Astrocyte of the spinal cord (primary cell): ENCODE data around the gene TRIM41.
"Not testable (repeated sequence)": the region's sequence is repeated elsewhere in the genome, so short reads cannot be mapped to it uniquely, and the experiment has no call there.

ENCODE experiments used
- DNase-seq: peaks from one replicate; pipeline ENCODE4 v3.0.0; 2011; ENCODE audit warnings: low read depth, low spot score
- H3K4me3 ChIP-seq: 2 replicates; pipeline ENCODE4 v1.5.1; 2011; ENCODE audit warnings: low read depth, mild to moderate bottlenecking, low read length, moderate library complexity
- in situ Hi-C: cut with HindIII; loops from 2 replicates; pipeline ENCODE4 v1.10.0; 2017; ENCODE audit warnings: low sequenced_read_pairs
- TF ChIP-seq, protein P1 (sequence below): IDR thresholded peaks from 2 replicates; pipeline ENCODE4 v1.5.1; 2012; ENCODE audit warnings: low read depth, mild to moderate bottlenecking, low read length, inconsistent platforms

Gene TRIM41

GRCh38 chr5:181212934-181213333, 10.1 kb upstream of the TRIM41 start:
- no peak overlapping the region for H3K4me3 ChIP-seq
- TF ChIP-seq, protein P1, sequence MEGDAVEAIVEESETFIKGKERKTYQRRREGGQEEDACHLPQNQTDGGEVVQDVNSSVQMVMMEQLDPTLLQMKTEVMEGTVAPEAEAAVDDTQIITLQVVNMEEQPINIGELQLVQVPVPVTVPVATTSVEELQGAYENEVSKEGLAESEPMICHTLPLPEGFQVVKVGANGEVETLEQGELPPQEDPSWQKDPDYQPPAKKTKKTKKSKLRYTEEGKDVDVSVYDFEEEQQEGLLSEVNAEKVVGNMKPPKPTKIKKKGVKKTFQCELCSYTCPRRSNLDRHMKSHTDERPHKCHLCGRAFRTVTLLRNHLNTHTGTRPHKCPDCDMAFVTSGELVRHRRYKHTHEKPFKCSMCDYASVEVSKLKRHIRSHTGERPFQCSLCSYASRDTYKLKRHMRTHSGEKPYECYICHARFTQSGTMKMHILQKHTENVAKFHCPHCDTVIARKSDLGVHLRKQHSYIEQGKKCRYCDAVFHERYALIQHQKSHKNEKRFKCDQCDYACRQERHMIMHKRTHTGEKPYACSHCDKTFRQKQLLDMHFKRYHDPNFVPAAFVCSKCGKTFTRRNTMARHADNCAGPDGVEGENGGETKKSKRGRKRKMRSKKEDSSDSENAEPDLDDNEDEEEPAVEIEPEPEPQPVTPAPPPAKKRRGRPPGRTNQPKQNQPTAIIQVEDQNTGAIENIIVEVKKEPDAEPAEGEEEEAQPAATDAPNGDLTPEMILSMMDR, result no peak
- no peak for DNase-seq
- in situ Hi-C loops, result no loop called here

- H3K4me3 ChIP-seq, DNase-seq, in situ Hi-C loops: not testable (repeated sequence)
These were observed 8.8 kb upstream of the TRIM41 start for GRCh38 chr5:181214249-181214648.

- TF ChIP-seq, protein P1, result no peak
- peak; percentile 38 for DNase-seq
- peak overlapping the region; percentile 46 for H3K4me3 ChIP-seq
- in situ Hi-C loops, result no loop called here
These were observed 6.8 kb upstream of the TRIM41 start for GRCh38 chr5:181215997-181216989.

GRCh38 chr5:181217111-181217802, 5.8 kb upstream of the TRIM41 start:
- in situ Hi-C loops, result no loop called here
- H3K4me3 ChIP-seq, result peak overlapping the region; percentile 46
- peak; percentile 57 for DNase-seq
- TF ChIP-seq, protein P1, result peak; percentile 9

DNA sequence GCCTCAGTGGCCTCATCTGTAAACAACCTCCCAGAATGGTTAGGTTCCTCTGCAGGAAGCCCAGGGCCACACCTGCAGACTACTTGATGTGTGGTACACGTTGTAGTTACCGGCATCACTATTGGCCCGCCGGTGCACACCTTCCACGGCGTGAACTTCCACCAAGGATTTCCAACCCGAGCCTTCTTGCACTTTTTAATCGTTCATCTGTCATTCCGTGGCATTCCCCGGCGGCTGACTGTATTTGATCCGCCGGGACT, 5.3 kb upstream of the TRIM41 start:
- peak; percentile 29 for DNase-seq
- peak overlapping the region; percentile 46 for H3K4me3 ChIP-seq
- TF ChIP-seq, protein P1, result no peak
- in situ Hi-C loops, result no loop called here

- TF ChIP-seq, protein P1, result no peak
- peak overlapping the region; percentile 40 for H3K4me3 ChIP-seq
- peak; percentile 23 for DNase-seq
- in situ Hi-C loops, result no loop called here
These were observed 4.3 kb upstream of the TRIM41 start for GRCh38 chr5:181218795-181219124.
